Liver (tissue), 3 donors: Measurements from ENCODE around the gene ATP2B3.

Experiments used
- SP1 ChIP-seq: IDR thresholded peaks from 2 replicates; pipeline ENCODE4 v1.6.1; 2018; ENCODE audit warnings: antibody characterized with exemption, mild to moderate bottlenecking
- YY1 ChIP-seq: IDR thresholded peaks from 2 replicates; pipeline ENCODE4 v1.6.1; 2016; ENCODE audit warnings: antibody characterized with exemption, mild to moderate bottlenecking
- TF ChIP-seq, protein P1 (sequence below): fragments of 150-350 bp; IDR thresholded peaks from 2 replicates; pipeline ENCODE4 v1.5.1; 2017; ENCODE audit warnings: improper control_type of control experiment, low read depth, low read length; ENCODE audit not compliant: missing input control
- TF ChIP-seq, protein P2 (sequence below): IDR thresholded peaks from 2 replicates; pipeline ENCODE4 v1.6.1; 2016; ENCODE audit warnings: antibody characterized with exemption
- TF ChIP-seq, protein P3 (sequence below): IDR thresholded peaks from 2 replicates; pipeline ENCODE4 v1.6.1; 2016; ENCODE audit warnings: antibody characterized with exemption
- TF ChIP-seq, protein P4 (sequence below): IDR thresholded peaks from 2 replicates; pipeline ENCODE4 v1.6.1; 2016; ENCODE audit warnings: antibody characterized with exemption, mild to moderate bottlenecking
- donor health status: healthy.
- donor health status: healthy.

DNA sequence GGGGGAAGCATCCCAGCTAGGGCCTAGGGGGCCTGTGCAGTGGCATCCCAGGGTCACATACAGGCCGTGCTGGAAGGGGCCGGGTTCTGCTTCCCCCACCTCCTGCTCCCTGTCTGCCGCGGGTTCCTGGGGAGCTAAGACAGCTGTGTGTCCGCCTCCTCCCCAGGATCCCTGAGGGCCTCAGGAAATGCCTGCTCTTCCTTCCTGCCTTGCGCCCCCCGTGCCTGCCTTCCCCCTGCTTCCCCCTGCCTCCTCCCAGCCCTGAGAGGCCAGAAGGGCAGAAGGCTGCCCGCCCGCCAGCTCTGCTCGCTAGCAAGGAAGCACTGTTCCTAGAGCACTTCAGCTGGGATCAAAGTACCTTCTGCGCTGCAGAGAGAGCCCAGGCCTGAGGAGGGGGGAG is 25.5 kb upstream of the ATP2B3 start:
- TF ChIP-seq SP1: no peak
- no peak for TF ChIP-seq YY1
- TF ChIP-seq, protein P1, sequence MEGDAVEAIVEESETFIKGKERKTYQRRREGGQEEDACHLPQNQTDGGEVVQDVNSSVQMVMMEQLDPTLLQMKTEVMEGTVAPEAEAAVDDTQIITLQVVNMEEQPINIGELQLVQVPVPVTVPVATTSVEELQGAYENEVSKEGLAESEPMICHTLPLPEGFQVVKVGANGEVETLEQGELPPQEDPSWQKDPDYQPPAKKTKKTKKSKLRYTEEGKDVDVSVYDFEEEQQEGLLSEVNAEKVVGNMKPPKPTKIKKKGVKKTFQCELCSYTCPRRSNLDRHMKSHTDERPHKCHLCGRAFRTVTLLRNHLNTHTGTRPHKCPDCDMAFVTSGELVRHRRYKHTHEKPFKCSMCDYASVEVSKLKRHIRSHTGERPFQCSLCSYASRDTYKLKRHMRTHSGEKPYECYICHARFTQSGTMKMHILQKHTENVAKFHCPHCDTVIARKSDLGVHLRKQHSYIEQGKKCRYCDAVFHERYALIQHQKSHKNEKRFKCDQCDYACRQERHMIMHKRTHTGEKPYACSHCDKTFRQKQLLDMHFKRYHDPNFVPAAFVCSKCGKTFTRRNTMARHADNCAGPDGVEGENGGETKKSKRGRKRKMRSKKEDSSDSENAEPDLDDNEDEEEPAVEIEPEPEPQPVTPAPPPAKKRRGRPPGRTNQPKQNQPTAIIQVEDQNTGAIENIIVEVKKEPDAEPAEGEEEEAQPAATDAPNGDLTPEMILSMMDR: no peak
- TF ChIP-seq, protein P2, sequence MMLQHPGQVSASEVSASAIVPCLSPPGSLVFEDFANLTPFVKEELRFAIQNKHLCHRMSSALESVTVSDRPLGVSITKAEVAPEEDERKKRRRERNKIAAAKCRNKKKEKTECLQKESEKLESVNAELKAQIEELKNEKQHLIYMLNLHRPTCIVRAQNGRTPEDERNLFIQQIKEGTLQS: no peak
- TF ChIP-seq, protein P3, sequence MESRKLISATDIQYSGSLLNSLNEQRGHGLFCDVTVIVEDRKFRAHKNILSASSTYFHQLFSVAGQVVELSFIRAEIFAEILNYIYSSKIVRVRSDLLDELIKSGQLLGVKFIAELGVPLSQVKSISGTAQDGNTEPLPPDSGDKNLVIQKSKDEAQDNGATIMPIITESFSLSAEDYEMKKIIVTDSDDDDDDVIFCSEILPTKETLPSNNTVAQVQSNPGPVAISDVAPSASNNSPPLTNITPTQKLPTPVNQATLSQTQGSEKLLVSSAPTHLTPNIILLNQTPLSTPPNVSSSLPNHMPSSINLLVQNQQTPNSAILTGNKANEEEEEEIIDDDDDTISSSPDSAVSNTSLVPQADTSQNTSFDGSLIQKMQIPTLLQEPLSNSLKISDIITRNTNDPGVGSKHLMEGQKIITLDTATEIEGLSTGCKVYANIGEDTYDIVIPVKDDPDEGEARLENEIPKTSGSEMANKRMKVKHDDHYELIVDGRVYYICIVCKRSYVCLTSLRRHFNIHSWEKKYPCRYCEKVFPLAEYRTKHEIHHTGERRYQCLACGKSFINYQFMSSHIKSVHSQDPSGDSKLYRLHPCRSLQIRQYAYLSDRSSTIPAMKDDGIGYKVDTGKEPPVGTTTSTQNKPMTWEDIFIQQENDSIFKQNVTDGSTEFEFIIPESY: no peak
- TF ChIP-seq, protein P4, sequence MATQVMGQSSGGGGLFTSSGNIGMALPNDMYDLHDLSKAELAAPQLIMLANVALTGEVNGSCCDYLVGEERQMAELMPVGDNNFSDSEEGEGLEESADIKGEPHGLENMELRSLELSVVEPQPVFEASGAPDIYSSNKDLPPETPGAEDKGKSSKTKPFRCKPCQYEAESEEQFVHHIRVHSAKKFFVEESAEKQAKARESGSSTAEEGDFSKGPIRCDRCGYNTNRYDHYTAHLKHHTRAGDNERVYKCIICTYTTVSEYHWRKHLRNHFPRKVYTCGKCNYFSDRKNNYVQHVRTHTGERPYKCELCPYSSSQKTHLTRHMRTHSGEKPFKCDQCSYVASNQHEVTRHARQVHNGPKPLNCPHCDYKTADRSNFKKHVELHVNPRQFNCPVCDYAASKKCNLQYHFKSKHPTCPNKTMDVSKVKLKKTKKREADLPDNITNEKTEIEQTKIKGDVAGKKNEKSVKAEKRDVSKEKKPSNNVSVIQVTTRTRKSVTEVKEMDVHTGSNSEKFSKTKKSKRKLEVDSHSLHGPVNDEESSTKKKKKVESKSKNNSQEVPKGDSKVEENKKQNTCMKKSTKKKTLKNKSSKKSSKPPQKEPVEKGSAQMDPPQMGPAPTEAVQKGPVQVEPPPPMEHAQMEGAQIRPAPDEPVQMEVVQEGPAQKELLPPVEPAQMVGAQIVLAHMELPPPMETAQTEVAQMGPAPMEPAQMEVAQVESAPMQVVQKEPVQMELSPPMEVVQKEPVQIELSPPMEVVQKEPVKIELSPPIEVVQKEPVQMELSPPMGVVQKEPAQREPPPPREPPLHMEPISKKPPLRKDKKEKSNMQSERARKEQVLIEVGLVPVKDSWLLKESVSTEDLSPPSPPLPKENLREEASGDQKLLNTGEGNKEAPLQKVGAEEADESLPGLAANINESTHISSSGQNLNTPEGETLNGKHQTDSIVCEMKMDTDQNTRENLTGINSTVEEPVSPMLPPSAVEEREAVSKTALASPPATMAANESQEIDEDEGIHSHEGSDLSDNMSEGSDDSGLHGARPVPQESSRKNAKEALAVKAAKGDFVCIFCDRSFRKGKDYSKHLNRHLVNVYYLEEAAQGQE: no peak
